DND-41 (cell line): ENCODE results near the gene PALM.

Source experiments
- ATAC-seq: fragments of 200-7000 bp; cut with Tn5 transposase; 3 replicates; pipeline ENCODE4 v1.9.1; 2021; ENCODE audit warnings: low read depth; ENCODE audit not compliant: insufficient read depth
- DNase-seq: peaks from one replicate; pipeline ENCODE4 v3.0.0-alpha.2; 2020
- H2AFZ ChIP-seq: 2 replicates; pipeline ENCODE4 v1.6.0; 2012; ENCODE audit warnings: low read depth, low read length
- H3K27ac ChIP-seq: 2 replicates; pipeline ENCODE4 v1.5.1; 2012; ENCODE audit warnings: low read length, inconsistent platforms
- H3K27me3 ChIP-seq: fragments of 200-600 bp; sonication (generic); 2 replicates; pipeline ENCODE4 v1.6.0; 2012; ENCODE audit warnings: low read length, mild to moderate bottlenecking, inconsistent platforms; ENCODE audit not compliant: insufficient read depth, poor library complexity
- H3K36me3 ChIP-seq: 2 replicates; pipeline ENCODE4 v1.5.1; 2012; ENCODE audit warnings: low read length, inconsistent platforms; ENCODE audit not compliant: insufficient read depth
- H3K4me1 ChIP-seq: 2 replicates; pipeline ENCODE4 v1.5.1; 2012; ENCODE audit warnings: mild to moderate bottlenecking, low read length; ENCODE audit not compliant: insufficient read depth
- H3K4me2 ChIP-seq: 2 replicates; pipeline ENCODE4 v1.6.0; 2012; ENCODE audit warnings: mild to moderate bottlenecking, moderate library complexity, low read length, inconsistent platforms; ENCODE audit not compliant: insufficient read depth
- H3K4me3 ChIP-seq, 2 experiments: fragments of 200-600 bp in 1 of 2; shearing (Covaris generic) in 1 of 2; 2 replicates each; pipeline ENCODE4 v1.5.1; 2012 to 2016; ENCODE audit warnings: inconsistent platforms in 2 of 2, low read length in 2 of 2, mild to moderate bottlenecking in 2 of 2, low read depth in 1 of 2, moderate library complexity in 1 of 2
- H3K79me2 ChIP-seq: 2 replicates; pipeline ENCODE4 v1.6.0; 2012; ENCODE audit warnings: low read length, inconsistent platforms; ENCODE audit not compliant: insufficient read depth
- H3K9ac ChIP-seq: 2 replicates; pipeline ENCODE4 v1.6.0; 2012; ENCODE audit warnings: low read depth, mild to moderate bottlenecking, inconsistent platforms, low read length, moderate library complexity
- H3K9me3 ChIP-seq: 2 replicates; pipeline ENCODE4 v1.5.1; 2012; ENCODE audit warnings: low read length, moderate library complexity, mild to moderate bottlenecking, inconsistent platforms; ENCODE audit not compliant: insufficient read depth, severe bottlenecking
- H4K20me1 ChIP-seq: 2 replicates; pipeline ENCODE4 v1.6.0; 2012; ENCODE audit warnings: low read length; ENCODE audit not compliant: insufficient read depth
- CTCF ChIP-seq: IDR thresholded peaks from 2 replicates; pipeline ENCODE4 v1.5.1; 2012; ENCODE audit warnings: borderline replicate concordance, low read length, moderate library complexity, mild to moderate bottlenecking; ENCODE audit not compliant: poor library complexity, severe bottlenecking; ENCODE audit errors: extremely low read depth
- EZH2 ChIP-seq: IDR thresholded peaks from 3 replicates; pipeline ENCODE4 v1.6.1; 2012; ENCODE audit warnings: borderline replicate concordance, low read depth, mild to moderate bottlenecking, moderate library complexity, low read length, inconsistent platforms; ENCODE audit not compliant: severe bottlenecking

PALM gene

GRCh38 chr19:763869-764268 lies 55.1 kb downstream of the PALM start:
- no peak for TF ChIP-seq CTCF
- no peak for TF ChIP-seq EZH2
- Histone ChIP-seq H3K79me2 (no peaks in the 10 kb centered on the region), H3K4me2 (no peak overlapping the region), H3K27me3 (no peaks in the 10 kb centered on the region), H2AFZ (no peak overlapping the region), H3K9me3 (no peaks in the 10 kb centered on the region), H3K4me1 (no peaks in the 10 kb centered on the region), H3K27ac (no peak overlapping the region), H4K20me1 (no peaks in the 10 kb centered on the region), H3K36me3 (no peaks in the 10 kb centered on the region), H3K9ac (no peak overlapping the region), H3K4me3 (no peak overlapping the region)
- DNase-seq (no peak), ATAC-seq (no peak)

GRCh38 chr19:764301-764700 lies 55.6 kb downstream of the PALM start:
- H3K27me3 ChIP-seq: no peaks in the 10 kb centered on the region
- no peak overlapping the region for H3K27ac ChIP-seq
- no peak overlapping the region for H3K4me2 ChIP-seq
- no peaks in the 10 kb centered on the region for H3K9me3 ChIP-seq
- TF ChIP-seq CTCF (no peak), EZH2 (no peak)
- H3K9ac ChIP-seq: no peak overlapping the region
- H4K20me1 ChIP-seq: no peaks in the 10 kb centered on the region
- H3K36me3 ChIP-seq: no peaks in the 10 kb centered on the region
- DNase-seq (no peak), ATAC-seq (no peak)
- no peak overlapping the region for H2AFZ ChIP-seq
- no peaks in the 10 kb centered on the region for H3K79me2 ChIP-seq
- no peaks in the 10 kb centered on the region for H3K4me1 ChIP-seq
- H3K4me3 ChIP-seq: no peak overlapping the region

- H3K79me2 ChIP-seq: no peaks in the 10 kb centered on the region
- no peaks in the 10 kb centered on the region for H3K27me3 ChIP-seq
- H2AFZ ChIP-seq: no peak overlapping the region
- H4K20me1 ChIP-seq: no peaks in the 10 kb centered on the region
- no peak overlapping the region for H3K9ac ChIP-seq
- ATAC-seq: no peak
- H3K9me3 ChIP-seq: no peaks in the 10 kb centered on the region
- H3K36me3 ChIP-seq: no peaks in the 10 kb centered on the region
- H3K4me3 ChIP-seq: no peak overlapping the region
- no peak overlapping the region for H3K4me2 ChIP-seq
- no peak for DNase-seq
- no peak overlapping the region for H3K27ac ChIP-seq
- TF ChIP-seq EZH2: no peak
- TF ChIP-seq CTCF: no peak
- no peaks in the 10 kb centered on the region for H3K4me1 ChIP-seq
Measured at GRCh38 chr19:765179-765738, 56.5 kb downstream of the PALM start.

- no peak for ATAC-seq
- Histone ChIP-seq H3K79me2 (no peaks in the 10 kb centered on the region), H3K4me2 (no peak overlapping the region), H3K9ac (no peak overlapping the region), H3K36me3 (no peaks in the 10 kb centered on the region), H2AFZ (no peak overlapping the region), H3K9me3 (no peaks in the 10 kb centered on the region), H3K27ac (no peak overlapping the region), H3K4me1 (no peaks in the 10 kb centered on the region), H4K20me1 (no peaks in the 10 kb centered on the region), H3K4me3 (no peak overlapping the region), H3K27me3 (no peaks in the 10 kb centered on the region)
- TF ChIP-seq CTCF (no peak), EZH2 (no peak)
- DNase-seq: no peak
Measured at GRCh38 chr19:768424-768823, 59.7 kb downstream of the PALM start.
